PFSK-1 (cell line): ENCODE data around the gene IGF2BP2.

Experiments
- FOXP2 ChIP-seq: optimal IDR thresholded peaks from 2 replicates; pipeline ENCODE3; 2011; ENCODE audit warnings: borderline replicate concordance, control low read depth, inconsistent platforms; ENCODE audit not compliant: insufficient read depth; ENCODE audit errors: extremely low read length, extremely low read depth
- POLR2AphosphoS5 ChIP-seq: IDR thresholded peaks from 2 replicates; pipeline ENCODE4 v1.6.1; 2012; ENCODE audit warnings: low read depth, mild to moderate bottlenecking, control low read depth, low read length, moderate library complexity
- REST ChIP-seq, 2 experiments: IDR thresholded peaks; 2 replicates each; pipeline versions ENCODE4 v1.6.1 to v1.8.0; 2011 to 2012; ENCODE audit warnings: low read depth in 2 of 2, low read length in 2 of 2, control low read depth in 1 of 2, inconsistent platforms in 1 of 2, mild to moderate bottlenecking in 1 of 2, moderate library complexity in 1 of 2; ENCODE audit not compliant: insufficient read depth in 1 of 2
- SIN3A ChIP-seq: IDR thresholded peaks from 2 replicates; pipeline ENCODE4 v1.6.1; 2012; ENCODE audit warnings: mild to moderate bottlenecking, low read length, moderate library complexity, borderline replicate concordance; ENCODE audit not compliant: insufficient read depth
- TAF1 ChIP-seq: IDR thresholded peaks from 2 replicates; pipeline ENCODE4 v1.6.1; 2012; ENCODE audit warnings: low read length, control low read depth, borderline replicate concordance; ENCODE audit not compliant: insufficient read depth

GRCh38 chr3:185649414-185649813 lies 175.4 kb downstream of the IGF2BP2 start:
- no peak for TF ChIP-seq SIN3A
- no peak for TF ChIP-seq REST (IDR thresholded peaks at IDR 0.05; ENCODE audit: insufficient read depth in 1 of 2, low read depth in 2 of 2, low read length in 2 of 2)
- TF ChIP-seq POLR2AphosphoS5, result no peak
- no peak for TF ChIP-seq TAF1
- TF ChIP-seq FOXP2, result no peak
